B cell (primary cell): ENCODE data around the gene TUBA3D. TPM values are rescaled to one million over a fixed set of nuclear protein-coding genes. Genes with fewer than 3 reads are reported as not detected.
"Not testable (repeated sequence)": the region's sequence is repeated elsewhere in the genome, so short reads cannot be mapped to it uniquely, and the experiment has no call there.

ENCODE experiments used
- ATAC-seq: fragments of 200-7000 bp; cut with Tn5 transposase; one replicate; pipeline ENCODE4 v1.10.0; 2021; ENCODE audit warnings: low read depth, mild to moderate bottlenecking, moderate number of reproducible peaks, moderate library complexity
- CTCF ChIA-PET: fragments of 350-600 bp; sonication (Branson Sonifier 250); formaldehyde crosslinking; loops from one replicate; lab custom pipeline; 2021; ENCODE audit warnings: antibody characterized with exemption, inconsistent platforms; lab: Charles Lee
- POLR2A ChIA-PET: fragments of 350-600 bp; sonication (Branson Sonifier 250); formaldehyde crosslinking; loops from one replicate; lab custom pipeline; 2021; ENCODE audit warnings: antibody characterized with exemption; lab: Charles Lee
- DNase-seq: peaks from one replicate; pipeline ENCODE4 v3.0.0; 2013
- H2AFZ ChIP-seq: 2 replicates; pipeline ENCODE4 v1.6.1; 2012; ENCODE audit warnings: mild to moderate bottlenecking, low read depth, low read length; ENCODE audit not compliant: insufficient read depth, poor library complexity, severe bottlenecking
- H3K27ac ChIP-seq, 2 donors: 1 replicate in 1 of 2; 2 replicates in 1 of 2; pipeline ENCODE4 v1.5.1; 2012 to 2013; ENCODE audit warnings: low read length in 2 of 2, mild to moderate bottlenecking in 2 of 2, moderate library complexity in 1 of 2
- H3K27me3 ChIP-seq, 4 experiments: fragments of 200-600 bp in 1 of 4; sonication (generic) in 1 of 4; replicated peaks in 1 of 4; 1 replicate in 2 of 4; 2 replicates in 2 of 4; pipeline versions ENCODE4 v1.6.1 to v1.7.0; 2013 to 2016; ENCODE audit warnings: low read length in 3 of 4, mild to moderate bottlenecking in 2 of 4, mixed read lengths in 1 of 4, moderate library complexity in 1 of 4; ENCODE audit not compliant: insufficient read depth in 4 of 4, control insufficient read depth in 3 of 4; ENCODE audit errors: control extremely low read depth in 1 of 4
- H3K36me3 ChIP-seq, 2 experiments: replicated peaks in 1 of 2; 1 replicate in 1 of 2; 2 replicates in 1 of 2; pipeline versions ENCODE4 v1.6.1 to v1.7.1; 2013; ENCODE audit warnings: low read length in 1 of 2; ENCODE audit not compliant: insufficient read depth in 2 of 2, control insufficient read depth in 1 of 2; ENCODE audit errors: control extremely low read depth in 1 of 2, extremely low read depth in 1 of 2
- H3K4me1 ChIP-seq, 2 donors: fragments of 200-600 bp in 1 of 2; sonication (generic) in 1 of 2; 1 replicate in 1 of 2; 2 replicates in 1 of 2; pipeline versions ENCODE4 v1.5.1 to v1.6.1; 2013 to 2017; ENCODE audit warnings: low read length in 2 of 2; ENCODE audit not compliant: control insufficient read depth in 2 of 2, insufficient read depth in 2 of 2
- H3K4me2 ChIP-seq: replicated peaks from 2 replicates; pipeline ENCODE3; 2012; ENCODE audit warnings: mild to moderate bottlenecking, low read depth, low read length; ENCODE audit not compliant: poor library complexity, severe bottlenecking
- H3K4me3 ChIP-seq, 5 experiments: fragments of 200-600 bp in 1 of 5; sonication (generic) in 1 of 5; 1 replicate in 3 of 5; 2 replicates in 2 of 5; pipeline versions ENCODE4 v1.5.1 to v1.7.0; 2011 to 2016; ENCODE audit warnings: low read length in 4 of 5, mild to moderate bottlenecking in 4 of 5, low read depth in 2 of 5, control low read depth in 1 of 5, moderate library complexity in 1 of 5; ENCODE audit not compliant: insufficient read depth in 1 of 5; ENCODE audit errors: control extremely low read depth in 1 of 5, extremely low read depth in 1 of 5
- H3K79me2 ChIP-seq: fragments of 200-600 bp; sonication (generic); one replicate; pipeline ENCODE4 v1.6.0; 2016; ENCODE audit warnings: low read length; ENCODE audit not compliant: control insufficient read depth, insufficient read depth
- H3K9ac ChIP-seq: fragments of 200-600 bp; sonication (generic); 2 replicates; pipeline ENCODE4 v1.6.1; 2017; ENCODE audit warnings: mild to moderate bottlenecking, low read length, moderate library complexity
- H3K9me3 ChIP-seq, 3 donors: one replicate each; pipeline versions ENCODE4 v1.6.1 to v1.7.1; 2013; ENCODE audit warnings: low read length in 2 of 3; ENCODE audit not compliant: control insufficient read depth in 2 of 3, insufficient read depth in 1 of 3; ENCODE audit errors: control extremely low read depth in 1 of 3
- H4K20me1 ChIP-seq: 2 replicates; pipeline ENCODE4 v1.6.0; 2012; ENCODE audit warnings: mild to moderate bottlenecking, low read length; ENCODE audit not compliant: insufficient read depth, control insufficient read depth, poor library complexity, severe bottlenecking
- H3K27ac Mint-ChIP-seq: one replicate; pipeline ENCODE4 v1.8.0; 2021; ENCODE audit warnings: mixed read lengths
- H3K27me3 Mint-ChIP-seq: one replicate; pipeline ENCODE4 v1.8.0; 2021; ENCODE audit warnings: mixed read lengths
- H3K4me1 Mint-ChIP-seq: one replicate; pipeline ENCODE4 v1.8.0; 2021; ENCODE audit warnings: mixed read lengths
- H3K4me3 Mint-ChIP-seq: one replicate; pipeline ENCODE4 v1.8.0; 2021; ENCODE audit warnings: mixed read lengths
- H3K9me3 Mint-ChIP-seq: one replicate; pipeline ENCODE4 v1.8.0; 2022; ENCODE audit warnings: mixed read lengths; ENCODE audit not compliant: insufficient read depth
- CTCF ChIP-seq: fragments of 200-600 bp; IDR thresholded peaks from one replicate; pipeline ENCODE4 v1.8.0; 2022; ENCODE audit warnings: antibody characterized with exemption, mild to moderate bottlenecking
- EZH2 ChIP-seq: IDR thresholded peaks from 2 replicates; pipeline ENCODE4 v1.6.1; 2012; ENCODE audit warnings: borderline replicate concordance, low read depth, mild to moderate bottlenecking, moderate library complexity, low read length; ENCODE audit not compliant: insufficient read depth, poor library complexity, severe bottlenecking
- WGBS: methylation state at CpG from one replicate; pipeline ENCODE4 v1.1.5; 2013; ENCODE audit warnings: missing lambda C conversion rate; ENCODE audit not compliant: insufficient coverage; 5-methylcytosine and 5-hydroxymethylcytosine counted together
- intact Hi-C: fragments of 100-400 bp; cut with micrococcal nuclease; formaldehyde crosslinking; loops from one replicate; pipeline ENCODE4 v1.10.0; 2022
- polyA plus RNA-seq: library from polyadenylated mRNA; depleted of rRNA; stranded (reverse); fragments of >200 nt; gene quantifications from 2 replicates; pipeline ENCODE4 v1.2.3, GENCODE V29; 2012
- total RNA-seq, 2 donors: library from RNA; stranded (reverse); fragments of 120-200 nt in 1 of 2; gene quantifications; 1 replicate in 1 of 2; 2 replicates in 1 of 2; pipeline versions ENCODE4 v1.2.3 to v1.2.4, GENCODE V29; 2013 to 2022

TUBA3D gene
- total and polyA plus RNA-seq, 2 donors (not counting 1 experiment from before 2014, with no cell fraction given) = not detected

GRCh38 chr2:131517106-131517831 is 41.4 kb downstream of the TUBA3D start:
- Histone ChIP-seq H3K27ac (no peak overlapping the region), H2AFZ (no peak overlapping the region), H3K9me3 (no peaks in the 10 kb centered on the region), H3K9ac (no peak overlapping the region), H3K27me3 (no peaks in the 10 kb centered on the region), H4K20me1 (no peaks in the 10 kb centered on the region), H3K4me1 (peaks cover 11 to 13% of the 10 kb centered on the region in 2 donors), H3K79me2 (no peaks in the 10 kb centered on the region), H3K4me2 (no peak overlapping the region), H3K4me3 (no peak overlapping the region), H3K36me3 (peaks cover 2 to 9% of the 10 kb centered on the region in 2 experiments)
- WGBS = 96% methylated on average over 17 of the region's 17 CpGs
- no peak overlapping the region for H3K4me3 Mint-ChIP-seq
- H3K27me3 Mint-ChIP-seq = no peaks in the 10 kb centered on the region
- ATAC-seq = no peak
- intact Hi-C loops = loop anchor here (10.0 kb wide), 1 partner anchor 102 kb away; no protein-coding TSS in a partner anchor
- no peak overlapping the region for H3K27ac Mint-ChIP-seq
- CTCF ChIA-PET = no interaction called here
- POLR2A ChIA-PET = no interaction called here
- H3K9me3 Mint-ChIP-seq = no peaks in the 10 kb centered on the region
- peaks cover 22% of the 10 kb centered on the region for H3K4me1 Mint-ChIP-seq
- no peak for DNase-seq
- no peak for TF ChIP-seq CTCF
- no peak for TF ChIP-seq EZH2

DNA sequence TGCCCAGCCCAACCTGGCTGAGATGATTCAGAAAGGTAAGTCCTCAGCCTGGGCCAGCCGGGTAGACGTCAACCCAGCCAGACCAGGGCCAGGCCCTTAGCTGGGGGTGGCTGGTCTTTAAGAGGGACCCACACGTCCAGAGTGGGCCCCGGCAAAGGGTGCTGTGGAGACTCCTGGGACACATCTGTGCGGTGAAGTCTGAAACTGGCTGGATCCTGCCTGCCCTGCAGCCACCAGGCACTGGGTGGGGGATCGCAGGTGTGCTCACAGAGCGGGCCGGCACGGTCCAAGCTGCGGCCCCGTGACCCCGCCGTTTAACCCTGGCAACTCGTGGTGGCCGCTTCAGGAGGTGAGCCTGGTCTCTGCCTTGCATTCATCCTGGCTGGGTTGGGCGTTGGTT is 41.9 kb downstream of the TUBA3D start:
- H2AFZ ChIP-seq, H3K9me3 ChIP-seq, H3K4me2 ChIP-seq, H3K79me2 ChIP-seq, DNase-seq, H3K27me3 Mint-ChIP-seq, H3K4me3 Mint-ChIP-seq, H3K9ac ChIP-seq, H3K27ac Mint-ChIP-seq, H3K4me3 ChIP-seq, ATAC-seq, H3K27ac ChIP-seq, POLR2A ChIA-PET, H3K9me3 Mint-ChIP-seq, H4K20me1 ChIP-seq, H3K36me3 ChIP-seq, CTCF ChIA-PET, H3K27me3 ChIP-seq: not testable (repeated sequence)
- H3K4me1 ChIP-seq = peaks cover 11 to 13% of the 10 kb centered on the region in 2 donors
- intact Hi-C loops = loop anchor here (10.0 kb wide), 1 partner anchor 103 kb away; no protein-coding TSS in a partner anchor
- 89% methylated on average over 9 of the region's 16 CpGs for WGBS
- peaks cover 18% of the 10 kb centered on the region for H3K4me1 Mint-ChIP-seq

- H3K27ac ChIP-seq = not testable (repeated sequence)
Observed at GRCh38 chr2:131518531-131518930, 42.6 kb downstream of the TUBA3D start.

More at GRCh38 chr2:131518531-131518930, 42.6 kb downstream of the TUBA3D start:
- H3K9ac ChIP-seq, H2AFZ ChIP-seq, H4K20me1 ChIP-seq, DNase-seq, H3K27me3 Mint-ChIP-seq, H3K4me3 Mint-ChIP-seq, H3K79me2 ChIP-seq, H3K27me3 ChIP-seq, H3K36me3 ChIP-seq, H3K9me3 ChIP-seq, H3K9me3 Mint-ChIP-seq, H3K4me3 ChIP-seq, H3K27ac Mint-ChIP-seq, POLR2A ChIA-PET, ATAC-seq, CTCF ChIA-PET, H3K4me2 ChIP-seq: not testable (repeated sequence)
- peaks cover 16% of the 10 kb centered on the region for H3K4me1 Mint-ChIP-seq
- no CpG with 5 or more reads among the region's 11 CpGs for WGBS
- intact Hi-C loops = loop anchor here (10.0 kb wide), 1 partner anchor 104 kb away; no protein-coding TSS in a partner anchor
- H3K4me1 ChIP-seq = peaks cover 11 to 12% of the 10 kb centered on the region in 2 donors
